Ovary (tissue), 3 donors: ENCODE data around the gene GLRA1.

Experiments used
- EP300 ChIP-seq: sonication (generic); formaldehyde crosslinking; IDR thresholded peaks from one replicate; pipeline ENCODE4 v1.6.1; 2017; ENCODE audit warnings: antibody characterized with exemption
- POLR2A ChIP-seq: fragments of 450-650 bp; IDR thresholded peaks from one replicate; pipeline ENCODE4 v1.6.1; 2017; ENCODE audit warnings: antibody characterized with exemption, mild to moderate bottlenecking, moderate library complexity
- TF ChIP-seq, protein P1 (sequence below), 3 donors: fragments of 450-650 bp in 2 of 3; fragments of 200-600 bp in 1 of 3; IDR thresholded peaks; one replicate each; pipeline versions ENCODE4 v1.5.1 to v1.8.0; 2016 to 2022; ENCODE audit warnings: antibody characterized with exemption in 3 of 3, mild to moderate bottlenecking in 1 of 3
- donor health status: DM: no; HTN: no; CAD: no.

DNA sequence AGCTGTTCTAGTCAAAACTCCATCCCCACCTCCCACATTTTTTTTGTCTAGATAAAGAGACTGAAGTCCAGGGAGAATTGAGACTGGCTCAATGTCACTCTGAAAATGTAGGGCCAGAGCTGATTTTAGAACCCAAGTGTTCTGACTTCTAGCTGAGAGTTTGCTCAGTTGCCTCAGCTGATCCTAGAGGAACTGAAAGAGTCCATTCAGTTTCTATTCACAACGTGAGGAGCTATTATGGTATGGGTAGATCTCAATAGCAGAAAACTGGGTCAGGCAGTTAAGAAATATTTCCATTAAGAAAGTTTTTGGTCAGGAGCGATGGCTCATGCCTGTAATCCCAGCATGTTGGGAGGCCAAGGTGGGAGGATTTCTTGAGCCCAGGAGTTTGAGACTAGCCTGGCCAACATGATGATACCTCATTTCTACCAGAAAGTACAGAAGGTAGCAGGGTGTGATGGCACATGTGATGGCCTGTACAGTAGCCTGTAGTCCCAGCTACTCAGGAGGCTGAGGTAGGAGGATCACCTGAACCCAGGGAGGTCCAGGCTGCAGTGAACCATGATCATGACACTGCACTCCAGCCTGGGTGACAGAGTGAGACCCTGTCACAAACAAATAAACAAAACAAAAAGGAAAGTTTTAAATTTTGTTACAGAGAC lies 61.7 kb downstream of the GLRA1 start:
- no peak for TF ChIP-seq EP300
- TF ChIP-seq, protein P1, sequence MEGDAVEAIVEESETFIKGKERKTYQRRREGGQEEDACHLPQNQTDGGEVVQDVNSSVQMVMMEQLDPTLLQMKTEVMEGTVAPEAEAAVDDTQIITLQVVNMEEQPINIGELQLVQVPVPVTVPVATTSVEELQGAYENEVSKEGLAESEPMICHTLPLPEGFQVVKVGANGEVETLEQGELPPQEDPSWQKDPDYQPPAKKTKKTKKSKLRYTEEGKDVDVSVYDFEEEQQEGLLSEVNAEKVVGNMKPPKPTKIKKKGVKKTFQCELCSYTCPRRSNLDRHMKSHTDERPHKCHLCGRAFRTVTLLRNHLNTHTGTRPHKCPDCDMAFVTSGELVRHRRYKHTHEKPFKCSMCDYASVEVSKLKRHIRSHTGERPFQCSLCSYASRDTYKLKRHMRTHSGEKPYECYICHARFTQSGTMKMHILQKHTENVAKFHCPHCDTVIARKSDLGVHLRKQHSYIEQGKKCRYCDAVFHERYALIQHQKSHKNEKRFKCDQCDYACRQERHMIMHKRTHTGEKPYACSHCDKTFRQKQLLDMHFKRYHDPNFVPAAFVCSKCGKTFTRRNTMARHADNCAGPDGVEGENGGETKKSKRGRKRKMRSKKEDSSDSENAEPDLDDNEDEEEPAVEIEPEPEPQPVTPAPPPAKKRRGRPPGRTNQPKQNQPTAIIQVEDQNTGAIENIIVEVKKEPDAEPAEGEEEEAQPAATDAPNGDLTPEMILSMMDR (IDR thresholded peaks at IDR 0.05), result no peak
- TF ChIP-seq POLR2A, result no peak
